GM23338 (cell line): ENCODE results near the gene CTDSPL. TPM values are rescaled to one million over a fixed set of nuclear protein-coding genes. Genes with fewer than 3 reads are reported as not detected.

ENCODE experiments used
- ATAC-seq: fragments of 200-7000 bp; cut with Tn5 transposase; 3 replicates; pipeline ENCODE4 v1.9.1; 2020
- DNase-seq: peaks from one replicate; pipeline ENCODE4 v3.0.0-alpha.2; 2015; ENCODE audit warnings: low spot score
- H2AFZ ChIP-seq: fragments of 200-600 bp; sonication (generic); 2 replicates; pipeline ENCODE4 v1.8.0; 2016; ENCODE audit warnings: antibody characterized with exemption, mild to moderate bottlenecking, moderate library complexity
- H3F3A ChIP-seq: fragments of 200-600 bp; sonication (generic); replicated peaks from 2 replicates; pipeline ENCODE4 v1.8.0; 2017; ENCODE audit warnings: antibody characterized with exemption, mixed run types, low read depth
- H3K27ac ChIP-seq: fragments of 200-600 bp; sonication (generic); 2 replicates; pipeline ENCODE4 v1.6.1; 2016; ENCODE audit warnings: low read depth
- H3K27me3 ChIP-seq: fragments of 200-600 bp; sonication (generic); 2 replicates; pipeline ENCODE4 v1.8.0; 2016; ENCODE audit warnings: mild to moderate bottlenecking, mixed run types, moderate library complexity; ENCODE audit not compliant: insufficient read depth
- H3K36me3 ChIP-seq: fragments of 200-600 bp; sonication (generic); 2 replicates; pipeline ENCODE4 v1.8.0; 2016; ENCODE audit warnings: mild to moderate bottlenecking; ENCODE audit not compliant: insufficient read depth
- H3K4me1 ChIP-seq: fragments of 200-600 bp; sonication (generic); 2 replicates; pipeline ENCODE4 v1.8.0; 2016; ENCODE audit warnings: mild to moderate bottlenecking, moderate library complexity; ENCODE audit not compliant: insufficient read depth
- H3K4me2 ChIP-seq: fragments of 200-600 bp; sonication (generic); 2 replicates; pipeline ENCODE4 v1.7.1; 2017; ENCODE audit warnings: mixed run types
- H3K4me3 ChIP-seq: fragments of 200-600 bp; sonication (generic); 2 replicates; pipeline ENCODE4 v1.6.1; 2016; ENCODE audit warnings: mixed run types
- H3K79me2 ChIP-seq: fragments of 200-600 bp; sonication (generic); replicated peaks from 2 replicates; pipeline ENCODE4 v1.8.0; 2017; ENCODE audit warnings: mild to moderate bottlenecking; ENCODE audit not compliant: insufficient read depth
- H3K9me2 ChIP-seq: fragments of 200-600 bp; sonication (generic); 2 replicates; pipeline ENCODE4 v1.8.0; 2017; ENCODE audit not compliant: insufficient read depth
- H4K20me1 ChIP-seq: fragments of 200-600 bp; sonication (generic); replicated peaks from 2 replicates; pipeline ENCODE4 v1.8.0; 2017; ENCODE audit warnings: mild to moderate bottlenecking; ENCODE audit not compliant: insufficient read depth
- H3K27ac Mint-ChIP-seq: 2 replicates; pipeline ENCODE4 v1.8.0; 2020; ENCODE audit warnings: inconsistent platforms, mild to moderate bottlenecking, moderate library complexity, mixed read lengths
- H3K27me3 Mint-ChIP-seq: 3 replicates; pipeline ENCODE4 v1.8.0; 2022; ENCODE audit warnings: low read depth, mild to moderate bottlenecking, moderate library complexity, mixed read lengths, inconsistent platforms; ENCODE audit not compliant: insufficient read depth, poor library complexity
- H3K36me3 Mint-ChIP-seq: 3 replicates; pipeline ENCODE4 v1.8.0; 2021; ENCODE audit warnings: low read depth, mild to moderate bottlenecking, inconsistent platforms, moderate library complexity, mixed read lengths
- H3K4me1 Mint-ChIP-seq: 3 replicates; pipeline ENCODE4 v1.8.0; 2020; ENCODE audit warnings: mild to moderate bottlenecking, inconsistent platforms, mixed read lengths
- H3K4me3 Mint-ChIP-seq: 3 replicates; pipeline ENCODE4 v1.8.0; 2021; ENCODE audit warnings: moderate library complexity, mild to moderate bottlenecking, inconsistent platforms, mixed read lengths
- H3K9me3 Mint-ChIP-seq: 3 replicates; pipeline ENCODE4 v1.8.0; 2020; ENCODE audit warnings: moderate library complexity, mild to moderate bottlenecking, inconsistent platforms, mixed read lengths
- CREB1 ChIP-seq: fragments of 250-450 bp; sonication (Bioruptor Pico); IDR thresholded peaks from 2 replicates; pipeline ENCODE4 v1.5.0; 2020; ENCODE audit warnings: low read depth, mild to moderate bottlenecking, moderate library complexity
- CTCF ChIP-seq, 2 experiments: fragments of 200-600 bp in 1 of 2; sonication (generic) in 1 of 2; conservative IDR thresholded peaks; 2 replicates each; pipeline versions ENCODE4 v1.5.1 to v1.6.1; 2016 to 2017; ENCODE audit warnings: antibody characterized with exemption in 2 of 2, low read depth in 2 of 2, mild to moderate bottlenecking in 2 of 2, moderate library complexity in 1 of 2
- ETS1 ChIP-seq: IDR thresholded peaks from 2 replicates; pipeline ENCODE4 v1.6.1; 2016; ENCODE audit warnings: antibody characterized with exemption
- EZH2 ChIP-seq: fragments of 200-600 bp; sonication (generic); IDR thresholded peaks from one replicate; pipeline ENCODE4 v1.8.0; 2017; ENCODE audit warnings: antibody characterized with exemption, mild to moderate bottlenecking, low read depth; ENCODE audit not compliant: unreplicated experiment
- JUNB ChIP-seq: IDR thresholded peaks from one replicate; pipeline ENCODE4 v1.6.1; 2016; ENCODE audit warnings: antibody characterized with exemption; ENCODE audit not compliant: unreplicated experiment
- NANOG ChIP-seq: IDR thresholded peaks from 2 replicates; pipeline ENCODE4 v1.6.1; 2016; ENCODE audit warnings: antibody characterized with exemption, borderline replicate concordance
- POLR2AphosphoS5 ChIP-seq: IDR thresholded peaks from 2 replicates; pipeline ENCODE4 v1.6.1; 2016; ENCODE audit warnings: antibody characterized with exemption, low read depth
- REST ChIP-seq: IDR thresholded peaks from one replicate; pipeline ENCODE4 v1.6.1; 2018; ENCODE audit warnings: antibody characterized with exemption; ENCODE audit not compliant: unreplicated experiment
- STAT1 ChIP-seq: IDR thresholded peaks from one replicate; pipeline ENCODE4 v1.6.1; 2016; ENCODE audit warnings: antibody characterized with exemption; ENCODE audit not compliant: unreplicated experiment
- ZNF114 ChIP-seq: fragments of 250-450 bp; sonication (Bioruptor Pico); IDR thresholded peaks from 2 replicates; pipeline ENCODE4 v1.5.0; 2020; ENCODE audit warnings: mild to moderate bottlenecking, moderate library complexity
- ZNF331 ChIP-seq: fragments of 250-450 bp; sonication (Bioruptor Pico); IDR thresholded peaks from 2 replicates; pipeline ENCODE4 v1.5.0; 2020; ENCODE audit warnings: low read depth, mild to moderate bottlenecking, moderate library complexity
- ZNF462 ChIP-seq: fragments of 250-450 bp; sonication (Bioruptor Pico); IDR thresholded peaks from 2 replicates; pipeline ENCODE4 v1.5.0; 2020; ENCODE audit warnings: mild to moderate bottlenecking, moderate library complexity
- polyA plus RNA-seq: library from polyadenylated mRNA; unstranded; fragments of >200 nt; fragmentation: Nextera tagmentation; extraction: Ambion mirVana; gene quantifications from 2 replicates; pipeline ENCODE4 v1.2.1, GENCODE V29; 2016
- total RNA-seq: library from RNA; depleted of rRNA; stranded (reverse); fragments of >200 nt; shearing (Covaris generic); gene quantifications from 2 replicates; pipeline ENCODE4 v1.2.3, GENCODE V29; 2014

The CTDSPL gene
- total and polyA plus RNA-seq, 2 experiments from 2014 or later, result 23.2 to 42.0 TPM

- Mint-ChIP-seq H3K4me3 (no peak overlapping the region), H3K27ac (peak overlapping the region; percentile 82), H3K4me1 (peaks cover 37% of the 10 kb centered on the region), H3K27me3 (no peaks in the 10 kb centered on the region), H3K36me3 (no peaks in the 10 kb centered on the region; the same call in 2 of the 3 replicates), H3K9me3 (no peaks in the 10 kb centered on the region)
- Histone ChIP-seq H3F3A (no peaks in the 10 kb centered on the region), H3K4me3 (no peak overlapping the region), H3K36me3 (no peaks in the 10 kb centered on the region; the same call in 1 of the 2 replicates), H4K20me1 (no peaks in the 10 kb centered on the region; the same call in 1 of the 2 replicates), H3K27me3 (no peaks in the 10 kb centered on the region), H3K9me2 (peaks cover 4% of the 10 kb centered on the region; the same call in 1 of the 2 replicates), H3K79me2 (peaks cover 24% of the 10 kb centered on the region), H2AFZ (no peak overlapping the region), H3K4me2 (no peak overlapping the region), H3K27ac (no peak overlapping the region), H3K4me1 (peaks cover 30% of the 10 kb centered on the region)
- DNase-seq (no peak), ATAC-seq (peak; percentile 47)
- no peak for TF ChIP-seq CREB1 (CRISPR knock-in tag)
- no peak for TF ChIP-seq CTCF (conservative IDR thresholded peaks at IDR 0.05; ENCODE audit: low read depth in 2 of 2)
- no peak for TF ChIP-seq JUNB
- no peak for TF ChIP-seq REST
- no peak for TF ChIP-seq ZNF114 (CRISPR knock-in tag)
- no peak for TF ChIP-seq ZNF462 (CRISPR knock-in tag)
- TF ChIP-seq EZH2, result no peak
- TF ChIP-seq STAT1, result no peak
- TF ChIP-seq NANOG, result no peak
- no peak for TF ChIP-seq ZNF331 (CRISPR knock-in tag)
- no peak for TF ChIP-seq POLR2AphosphoS5
- TF ChIP-seq ETS1, result no peak
These were observed 42.9 kb downstream of the CTDSPL start for GRCh38 chr3:37904601-37905000.
